Measurements from ENCODE around the gene DNAH1. TPM values are rescaled to one million over a fixed set of nuclear protein-coding genes. Genes with fewer than 3 reads are reported as not detected.

DNAH1 gene
- total and polyA plus RNA-seq, 2 experiments from 2014 or later: 4.0 to 4.2 TPM

- peak; percentile 84 for DNase-seq (ENCODE audit: low spot score)
- Histone ChIP-seq H3K4me1 (ENCODE audit: insufficient read depth) (peaks cover 10% of the 10 kb centered on the region), H3K36me3 (replicated peaks; ENCODE audit: insufficient read depth, low read depth) (no peaks in the 10 kb centered on the region), H3K79me2 (no peaks in the 10 kb centered on the region), H3K9me2 (replicated peaks; ENCODE audit: insufficient read depth) (no peaks in the 10 kb centered on the region), H3K4me2 (no peak overlapping the region), H3K9me3 (ENCODE audit: low read depth) (no peaks in the 10 kb centered on the region), H4K20me1 (ENCODE audit: insufficient read depth, poor library complexity, severe bottlenecking) (no peaks in the 10 kb centered on the region), H3K4me3 (no peak overlapping the region), H3K27ac (peak overlapping the region; percentile 51), H2AFZ (no peak overlapping the region), H3K27me3 (no peaks in the 10 kb centered on the region)
- 20% methylated on average over 7 of the region's 7 CpGs for WGBS (ENCODE audit: low lambda C conversion rate, missing lambda C conversion rate)
- TF ChIP-seq EZH2phosphoT487 (IDR thresholded peaks at IDR 0.05; ENCODE audit: low read depth, severe bottlenecking, unreplicated experiment) (no peak), EZH2 (IDR thresholded peaks at IDR 0.05; ENCODE audit: borderline replicate concordance) (no peak), CTCF (IDR thresholded peaks at IDR 0.05; ENCODE audit: poor library complexity) (peak; percentile 89)
Observed at GRCh38 chr3:52428151-52429005, 112.3 kb downstream of the DNAH1 start.

- Histone ChIP-seq H3K36me3 (replicated peaks; ENCODE audit: insufficient read depth, low read depth) (no peaks in the 10 kb centered on the region), H3K9me3 (ENCODE audit: low read depth) (no peaks in the 10 kb centered on the region), H4K20me1 (ENCODE audit: insufficient read depth, poor library complexity, severe bottlenecking) (no peaks in the 10 kb centered on the region), H3K4me1 (ENCODE audit: insufficient read depth) (peaks cover 17% of the 10 kb centered on the region), H3K27me3 (no peaks in the 10 kb centered on the region), H3K27ac (peak overlapping the region; percentile 51), H2AFZ (no peak overlapping the region), H3K4me2 (no peak overlapping the region), H3K4me3 (no peak overlapping the region), H3K79me2 (no peaks in the 10 kb centered on the region), H3K9me2 (replicated peaks; ENCODE audit: insufficient read depth) (no peaks in the 10 kb centered on the region)
- no peak for DNase-seq (ENCODE audit: low spot score)
- WGBS (ENCODE audit: low lambda C conversion rate, missing lambda C conversion rate): 46% methylated on average over 3 of the region's 3 CpGs
- no peak for TF ChIP-seq EZH2 (IDR thresholded peaks at IDR 0.05; ENCODE audit: borderline replicate concordance)
- no peak for TF ChIP-seq EZH2phosphoT487 (IDR thresholded peaks at IDR 0.05; ENCODE audit: low read depth, severe bottlenecking, unreplicated experiment)
- TF ChIP-seq CTCF (IDR thresholded peaks at IDR 0.05; ENCODE audit: poor library complexity): no peak
Observed at GRCh38 chr3:52429031-52429430, 112.9 kb downstream of the DNAH1 start.

GRCh38 chr3:52429779-52430415 lies 113.8 kb downstream of the DNAH1 start:
- TF ChIP-seq EZH2 (IDR thresholded peaks at IDR 0.05; ENCODE audit: borderline replicate concordance) (no peak), CTCF (IDR thresholded peaks at IDR 0.05; ENCODE audit: poor library complexity) (no peak), EZH2phosphoT487 (IDR thresholded peaks at IDR 0.05; ENCODE audit: low read depth, severe bottlenecking, unreplicated experiment) (no peak)
- 75% methylated on average over 7 of the region's 7 CpGs for WGBS (ENCODE audit: low lambda C conversion rate, missing lambda C conversion rate)
- Histone ChIP-seq H3K4me1 (ENCODE audit: insufficient read depth) (peaks cover 20% of the 10 kb centered on the region), H3K9me3 (ENCODE audit: low read depth) (no peaks in the 10 kb centered on the region), H3K27me3 (no peaks in the 10 kb centered on the region), H3K9me2 (replicated peaks; ENCODE audit: insufficient read depth) (no peaks in the 10 kb centered on the region), H3K4me3 (no peak overlapping the region), H3K79me2 (no peaks in the 10 kb centered on the region), H3K27ac (peak overlapping the region; percentile 68), H4K20me1 (ENCODE audit: insufficient read depth, poor library complexity, severe bottlenecking) (no peaks in the 10 kb centered on the region), H2AFZ (no peak overlapping the region), H3K36me3 (replicated peaks; ENCODE audit: insufficient read depth, low read depth) (no peaks in the 10 kb centered on the region), H3K4me2 (no peak overlapping the region)
- DNase-seq (ENCODE audit: low spot score): peak; percentile 70

Data from hepatocyte (in vitro differentiated cells).